HL-60 (cell line): ENCODE data around the gene MAP4K4.

Source experiments
- CTCF ChIP-seq: IDR thresholded peaks from one replicate; pipeline ENCODE4 v1.5.1; 2011; ENCODE audit warnings: low read length, control low read depth, inconsistent platforms; ENCODE audit not compliant: insufficient read depth
- POLR2AphosphoS5 ChIP-seq: IDR thresholded peaks from 2 replicates; pipeline ENCODE4 v1.6.1; 2012; ENCODE audit warnings: low read depth

- TF ChIP-seq CTCF: no peak
- no peak for TF ChIP-seq POLR2AphosphoS5
Observed at GRCh38 chr2:101814752-101815151, 117.2 kb downstream of the MAP4K4 start.
